SU-DHL-6 (cell line): ENCODE data around the gene FMR1NB.

ENCODE experiments used
- EZH2phosphoT487 ChIP-seq: fragments of 200-600 bp; sonication (generic), shearing (Covaris generic); conservative IDR thresholded peaks from 2 replicates; pipeline ENCODE4 v1.6.1; 2018; ENCODE audit warnings: mild to moderate bottlenecking, antibody characterized with exemption, low read length, moderate library complexity, mixed read lengths
- TF ChIP-seq, protein P1 (sequence below): fragments of 200-600 bp; sonication (generic); IDR thresholded peaks from one replicate; pipeline ENCODE4 v1.5.1; 2017; ENCODE audit warnings: antibody characterized with exemption, mild to moderate bottlenecking, low read length, moderate library complexity; ENCODE audit not compliant: insufficient read depth, poor library complexity, severe bottlenecking

DNA sequence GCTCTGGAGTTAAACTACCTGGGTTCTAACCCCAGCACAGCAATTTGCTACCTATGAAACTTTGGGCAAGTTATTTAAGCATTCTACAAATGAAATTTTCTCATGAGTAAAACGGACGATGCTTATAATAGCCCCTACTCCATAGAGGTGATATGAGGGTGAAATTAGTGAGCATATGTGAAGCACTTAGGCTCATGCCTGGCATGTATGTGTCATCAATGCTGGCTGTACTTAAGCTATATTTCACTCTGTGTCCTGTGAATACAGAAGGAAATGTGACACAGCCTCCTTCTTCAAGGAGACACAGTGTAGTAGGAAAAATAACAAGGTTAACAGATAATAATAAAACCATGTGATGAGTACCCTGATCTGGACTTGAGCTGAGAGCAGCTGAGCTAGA is 20.4 kb upstream of the FMR1NB start:
- TF ChIP-seq, protein P1, sequence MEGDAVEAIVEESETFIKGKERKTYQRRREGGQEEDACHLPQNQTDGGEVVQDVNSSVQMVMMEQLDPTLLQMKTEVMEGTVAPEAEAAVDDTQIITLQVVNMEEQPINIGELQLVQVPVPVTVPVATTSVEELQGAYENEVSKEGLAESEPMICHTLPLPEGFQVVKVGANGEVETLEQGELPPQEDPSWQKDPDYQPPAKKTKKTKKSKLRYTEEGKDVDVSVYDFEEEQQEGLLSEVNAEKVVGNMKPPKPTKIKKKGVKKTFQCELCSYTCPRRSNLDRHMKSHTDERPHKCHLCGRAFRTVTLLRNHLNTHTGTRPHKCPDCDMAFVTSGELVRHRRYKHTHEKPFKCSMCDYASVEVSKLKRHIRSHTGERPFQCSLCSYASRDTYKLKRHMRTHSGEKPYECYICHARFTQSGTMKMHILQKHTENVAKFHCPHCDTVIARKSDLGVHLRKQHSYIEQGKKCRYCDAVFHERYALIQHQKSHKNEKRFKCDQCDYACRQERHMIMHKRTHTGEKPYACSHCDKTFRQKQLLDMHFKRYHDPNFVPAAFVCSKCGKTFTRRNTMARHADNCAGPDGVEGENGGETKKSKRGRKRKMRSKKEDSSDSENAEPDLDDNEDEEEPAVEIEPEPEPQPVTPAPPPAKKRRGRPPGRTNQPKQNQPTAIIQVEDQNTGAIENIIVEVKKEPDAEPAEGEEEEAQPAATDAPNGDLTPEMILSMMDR = no peak
- TF ChIP-seq EZH2phosphoT487 = no peak
